Islet of Langerhans (tissue), 1 donor: ENCODE measurements around the gene FARS2.

Experiments used
- FAIRE-seq: peaks from one replicate; lab custom pipeline; 2011; peaks lifted over from hg19 to GRCh38; lab: Jason Lieb, UNC

The FARS2 gene

DNA sequence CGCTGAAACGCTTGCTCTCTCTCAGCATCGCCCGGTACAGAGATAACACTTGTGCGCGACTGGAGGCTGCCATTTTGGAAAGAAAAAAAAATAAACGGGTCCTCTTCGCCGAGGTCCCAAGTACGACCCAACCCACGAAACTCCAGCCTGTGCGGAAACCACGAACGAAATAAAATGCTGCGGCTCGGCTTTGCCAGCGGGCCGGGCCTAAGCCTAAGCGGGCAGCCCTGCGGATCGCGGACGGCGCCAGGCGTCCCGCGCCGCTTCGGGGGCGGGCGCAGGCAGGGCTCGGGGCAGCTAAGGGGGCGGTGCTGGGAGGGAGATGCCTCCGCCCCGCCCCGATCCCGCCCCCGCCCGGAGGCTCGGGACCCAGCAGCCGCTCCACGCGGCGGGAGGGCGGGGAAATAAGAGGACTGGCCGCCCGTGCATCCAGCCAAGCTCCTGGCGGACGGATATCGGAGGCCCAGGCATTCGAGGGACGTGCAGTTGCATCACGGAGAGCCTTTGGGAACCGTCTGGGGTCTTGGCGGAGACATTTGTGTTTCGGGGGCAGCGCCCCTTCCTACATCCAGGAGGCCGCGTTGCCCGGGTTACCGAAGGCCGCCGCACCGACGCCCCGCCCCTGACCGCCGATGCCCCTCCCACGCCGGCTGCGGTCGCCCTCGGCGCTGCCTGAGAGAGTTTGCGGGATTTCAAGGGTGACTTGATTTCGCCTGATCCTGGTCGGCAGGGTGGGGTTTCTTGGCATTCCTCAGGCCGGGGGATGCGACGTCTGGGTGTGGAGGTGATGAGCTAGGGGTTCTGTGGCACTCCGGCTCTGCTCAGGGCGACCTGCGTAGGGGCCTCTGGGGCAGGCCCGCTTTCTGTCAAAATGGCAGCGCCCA lies at the start of gene FARS2, which contains the start of gene LYRM4:
FARS2 (plus strand) TSS at position 853 of the 884 bp plus-strand sequence.
LYRM4 (minus strand) TSS at position 290 of the 884 bp plus-strand sequence; CDS start at position 73, 217 bp downstream.
- FAIRE-seq = no peak

DNA sequence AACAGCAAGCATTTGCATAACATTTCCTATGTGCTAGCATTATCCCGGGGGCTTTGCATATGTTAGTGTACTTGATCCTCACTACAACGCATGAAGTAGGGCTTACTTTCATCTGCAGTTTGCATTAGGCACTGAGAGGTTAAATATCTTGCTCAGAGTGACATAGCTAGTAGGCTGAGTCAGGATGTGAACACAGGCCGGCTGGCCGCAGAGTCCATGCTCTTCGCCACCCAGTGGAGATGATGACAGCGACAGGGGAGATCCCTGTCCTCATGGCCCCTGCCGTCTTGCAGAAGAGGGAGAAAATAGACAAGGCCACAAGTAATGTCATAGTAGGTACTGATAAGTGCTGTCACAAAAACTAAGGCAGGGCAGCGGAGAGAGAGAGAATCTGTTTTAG lies 47.5 kb upstream of the FARS2 start:
- FAIRE-seq = no peak

DNA sequence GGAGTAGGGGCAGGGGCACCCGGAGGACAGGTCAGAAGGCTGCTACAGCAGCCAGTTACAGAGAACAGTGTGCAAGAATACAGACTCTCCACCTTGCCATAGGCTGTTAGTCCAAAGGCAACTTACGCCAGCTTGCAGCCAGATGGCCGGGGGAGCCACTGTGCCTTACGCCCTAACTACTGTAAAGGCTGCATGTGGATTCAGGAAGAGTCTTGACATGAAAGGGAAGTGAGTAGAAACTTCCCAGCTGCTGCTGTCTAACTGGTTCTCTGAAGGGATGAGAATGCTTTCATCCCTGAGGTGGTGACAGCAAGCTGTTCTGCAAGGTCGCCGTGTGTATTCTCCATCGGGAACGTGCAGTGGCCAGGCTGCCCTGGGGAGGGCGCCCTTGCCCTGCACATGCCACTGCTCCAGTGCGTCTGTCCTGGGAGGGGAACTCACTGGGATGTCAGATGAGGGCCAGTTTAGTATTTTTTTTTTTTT lies 46.7 kb upstream of the FARS2 start:
- no peak for FAIRE-seq

DNA sequence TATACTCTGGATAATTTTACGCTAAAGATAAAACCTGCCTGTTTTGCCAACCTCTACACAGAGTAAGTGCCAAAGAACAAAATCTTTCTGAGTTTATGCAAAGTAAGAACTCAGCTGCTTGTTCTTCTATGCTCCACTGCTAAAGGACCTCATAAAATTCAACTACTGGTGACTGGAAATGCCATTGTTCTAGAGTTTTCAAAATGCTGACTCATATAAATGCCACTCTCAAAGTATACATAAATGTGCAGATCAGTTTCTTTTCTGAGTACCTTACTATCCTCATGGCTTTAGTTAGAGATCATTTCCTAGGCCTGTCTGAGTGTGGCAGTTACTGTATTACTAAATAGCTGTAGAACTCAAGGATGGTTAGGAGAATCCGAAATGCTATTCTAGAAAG lies 46.2 kb upstream of the FARS2 start:
- FAIRE-seq = no peak

DNA sequence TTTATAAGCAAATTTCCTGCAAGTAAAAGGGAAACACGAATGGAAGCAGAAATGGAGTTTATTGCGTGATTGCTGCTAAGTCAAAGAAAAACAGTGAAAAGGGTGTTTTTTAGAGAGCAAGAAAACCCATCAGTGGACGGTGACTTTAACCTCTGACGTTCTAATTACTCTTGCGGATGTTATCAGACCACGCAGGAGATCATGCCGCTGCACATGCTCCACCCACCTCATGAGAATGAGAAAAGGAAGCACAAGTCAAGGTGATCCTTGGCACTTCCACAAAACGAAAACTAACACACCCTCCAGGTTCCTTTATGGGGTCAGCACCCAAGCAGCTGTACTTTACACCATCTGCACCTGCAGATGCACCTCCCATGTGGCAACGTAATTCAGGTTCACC lies 45.5 kb upstream of the FARS2 start:
- no peak for FAIRE-seq

DNA sequence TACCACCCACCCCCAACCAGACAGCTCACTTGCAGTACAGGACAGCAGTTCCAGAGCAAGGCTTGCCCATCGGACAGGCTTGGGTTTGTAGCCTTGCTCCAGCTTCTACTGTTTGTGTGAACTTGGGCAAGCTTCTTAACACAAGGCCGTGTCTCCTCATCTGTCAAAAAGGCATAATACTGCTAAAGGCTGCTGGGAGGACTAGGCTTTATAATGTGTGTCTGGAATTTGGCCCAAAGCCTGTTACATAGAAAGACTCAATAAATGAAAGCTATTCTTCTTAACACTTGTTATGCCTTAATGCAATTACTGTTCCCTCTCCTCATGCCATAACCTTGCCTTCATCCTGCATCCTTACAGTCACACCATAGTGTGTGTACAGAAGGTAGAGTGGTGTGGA lies 44.0 kb upstream of the FARS2 start:
- no peak for FAIRE-seq

DNA sequence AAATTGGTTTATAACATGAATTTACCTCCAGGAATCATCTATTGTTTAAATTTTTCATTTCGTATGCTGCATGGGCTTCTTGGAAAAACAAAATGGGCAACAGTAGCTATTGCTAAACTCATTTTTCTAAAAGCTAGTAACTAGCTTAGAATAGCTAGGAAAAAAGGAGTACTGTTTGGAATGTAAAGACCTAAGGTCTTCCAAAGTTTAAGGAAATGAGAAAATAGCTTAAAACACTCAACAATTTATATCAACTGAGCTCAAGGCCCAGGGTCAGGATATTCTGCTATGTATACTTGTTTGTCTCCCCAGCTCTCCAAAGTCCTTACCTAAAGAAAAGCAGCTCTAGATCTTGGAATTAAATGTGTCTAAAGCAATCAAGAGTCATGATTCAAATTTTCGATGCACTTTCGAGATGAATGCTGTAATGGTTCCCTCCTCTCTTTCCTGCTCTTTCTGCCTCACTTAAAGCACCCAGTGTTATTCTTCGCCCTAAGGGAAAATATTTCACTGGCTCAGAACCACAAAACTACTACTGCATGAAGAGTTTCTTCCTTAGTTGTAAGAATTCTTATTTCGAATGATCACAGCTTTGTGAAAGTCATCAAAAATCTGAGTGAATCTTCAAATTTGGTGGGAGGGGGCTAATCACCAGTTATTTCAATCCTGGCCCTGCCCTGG lies 42.2 kb upstream of the FARS2 start:
- no peak for FAIRE-seq

DNA sequence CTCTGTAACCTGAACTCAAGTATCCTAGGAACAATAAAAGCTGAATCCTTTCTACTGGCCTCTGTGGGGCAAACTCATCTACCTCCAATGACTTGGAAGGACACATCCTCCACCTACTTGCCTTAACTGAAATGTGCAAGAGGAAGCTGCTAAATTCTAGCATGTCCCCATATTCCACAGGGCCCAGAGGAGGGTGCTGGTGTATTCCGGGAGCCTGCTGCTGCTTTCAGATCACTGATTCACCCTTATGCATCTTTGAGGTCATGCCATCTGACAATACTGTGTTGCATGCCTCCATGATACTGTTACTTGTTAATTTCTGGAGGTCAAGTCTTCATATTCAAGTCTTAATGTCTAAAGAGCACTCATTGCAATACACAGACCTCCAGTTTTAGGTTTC lies 40.9 kb upstream of the FARS2 start:
- FAIRE-seq = no peak

DNA sequence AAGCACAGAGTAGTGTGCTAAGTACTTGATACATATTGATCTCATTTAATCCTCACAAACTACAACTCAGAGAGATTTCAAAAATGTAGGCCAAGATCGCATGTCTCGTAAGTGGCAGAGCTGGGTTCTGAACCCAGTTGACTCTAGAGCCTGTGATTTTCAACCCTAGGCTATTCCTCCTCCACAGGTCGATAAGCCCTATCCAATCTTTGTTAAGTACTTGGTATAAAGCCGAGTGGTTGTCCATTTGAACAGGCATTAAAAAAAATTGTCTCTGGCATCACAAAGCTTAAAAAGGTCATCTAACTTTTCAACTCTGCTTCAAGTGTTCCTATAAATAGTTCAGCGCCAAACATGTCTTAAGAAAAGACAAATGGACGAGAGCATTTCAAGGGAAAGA lies 38.0 kb upstream of the FARS2 start:
- FAIRE-seq = no peak

DNA sequence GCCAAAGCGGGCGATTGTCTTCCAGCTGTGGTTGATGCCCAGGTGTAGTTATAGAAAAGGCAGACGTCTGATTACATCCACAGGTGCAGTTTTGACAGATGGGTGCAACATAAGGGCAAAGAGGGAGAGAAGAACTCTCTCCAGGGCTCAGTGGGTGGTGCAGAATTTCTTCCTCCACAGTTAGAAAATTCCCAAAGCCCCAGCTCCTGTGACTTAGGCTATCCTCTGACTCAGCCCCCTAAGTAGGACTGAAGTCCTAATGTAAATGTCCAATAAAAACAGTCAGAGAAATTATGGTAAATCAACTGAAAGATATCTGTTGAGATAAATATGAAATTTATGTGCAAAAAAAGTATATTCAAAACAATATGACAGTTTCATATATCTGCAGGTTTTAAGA lies 32.0 kb upstream of the FARS2 start:
- no peak for FAIRE-seq

DNA sequence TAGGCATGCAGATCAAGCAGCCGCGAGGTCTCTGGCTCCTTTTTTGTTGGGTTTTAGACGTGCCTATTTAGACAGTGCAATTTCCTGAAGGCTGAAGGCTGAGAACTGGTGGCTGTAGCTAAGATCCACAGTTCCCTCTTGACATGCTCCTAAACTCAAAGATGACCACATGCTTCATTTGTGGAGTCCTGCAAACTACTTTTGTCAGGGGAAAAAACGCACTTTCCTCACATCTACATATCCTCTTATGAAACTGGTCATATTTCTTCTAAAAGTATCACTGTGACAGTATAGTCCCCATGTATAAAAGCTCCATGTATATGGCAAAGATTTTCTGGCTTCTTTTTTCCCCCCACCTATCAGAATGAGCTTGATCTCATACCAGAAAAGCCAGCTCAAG lies 31.2 kb upstream of the FARS2 start:
- FAIRE-seq = no peak

DNA sequence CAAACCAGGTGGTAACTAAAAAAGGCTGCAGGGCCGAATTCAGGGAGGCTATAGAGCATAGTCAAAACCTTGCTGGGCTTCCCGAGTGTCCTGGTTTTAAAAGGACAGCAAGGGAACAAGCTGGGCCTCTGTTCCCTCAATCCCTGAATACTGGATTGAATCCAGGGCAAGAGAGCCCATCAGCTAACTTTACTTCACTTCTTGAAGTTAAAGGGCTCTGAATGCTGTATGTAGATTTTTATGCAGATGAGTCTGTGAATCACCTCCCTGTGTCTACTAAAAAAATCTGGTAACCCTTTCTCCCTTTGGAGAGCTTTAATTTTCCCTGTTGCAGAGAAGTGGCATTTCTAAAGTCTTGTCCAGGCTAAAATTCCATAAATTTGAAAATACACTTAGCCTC lies 30.0 kb upstream of the FARS2 start:
- no peak for FAIRE-seq

DNA sequence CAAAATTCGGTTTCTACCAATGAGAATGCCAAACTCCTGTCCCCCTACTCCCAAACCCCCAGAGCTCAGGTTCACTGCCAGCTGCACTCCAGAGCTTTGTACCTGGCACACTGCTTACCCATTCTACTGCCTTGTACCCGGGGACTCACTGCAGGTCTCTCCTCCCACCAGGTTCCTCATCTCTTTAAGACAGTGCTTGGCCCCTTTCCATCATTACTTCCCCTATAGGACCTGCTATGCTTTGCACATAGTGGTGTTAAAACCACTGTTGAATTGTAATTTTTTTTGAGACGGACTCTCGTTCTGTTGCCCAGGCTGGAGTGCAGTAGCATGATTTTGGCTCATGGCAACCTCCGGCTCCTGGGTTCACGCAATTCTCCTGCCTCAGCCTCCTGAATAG lies 26.4 kb upstream of the FARS2 start:
- FAIRE-seq = no peak

DNA sequence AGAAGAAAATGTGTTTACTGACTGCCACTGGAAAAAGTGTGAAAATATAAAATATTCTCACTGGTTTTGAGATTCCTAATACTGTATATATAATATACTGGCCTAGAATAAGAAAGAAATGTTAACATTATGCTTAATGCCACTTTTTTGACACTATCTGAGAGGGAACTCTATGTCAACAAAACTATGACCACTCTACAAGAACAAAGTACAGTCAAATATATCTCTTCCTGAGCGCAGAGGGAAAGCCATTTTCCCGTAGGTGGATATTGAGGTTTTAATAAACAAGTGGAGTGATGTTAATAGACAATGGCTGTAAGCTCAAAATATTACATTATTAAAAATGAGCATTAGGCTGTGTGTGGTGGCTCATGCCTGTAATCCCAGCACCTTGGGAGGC lies 25.5 kb upstream of the FARS2 start:
- no peak for FAIRE-seq

DNA sequence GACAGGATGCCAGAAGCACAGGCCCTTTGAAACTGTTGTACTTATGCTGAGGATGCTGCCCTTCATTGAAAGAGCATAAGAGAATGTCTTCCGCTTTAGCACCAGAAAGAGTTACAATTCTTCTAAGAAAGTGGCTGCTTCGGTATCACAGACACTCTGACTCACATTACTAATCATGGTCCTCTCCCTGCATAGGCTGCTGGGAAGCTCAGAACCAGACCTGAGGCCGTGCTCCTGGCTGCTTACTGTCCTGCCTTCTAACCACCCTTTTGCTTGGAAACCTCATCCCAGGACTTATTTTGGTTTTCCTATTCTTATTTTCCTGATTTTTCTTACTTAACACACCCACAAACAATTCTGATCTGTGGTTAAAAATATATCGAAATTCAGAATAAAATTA lies 23.5 kb upstream of the FARS2 start:
- FAIRE-seq = no peak

DNA sequence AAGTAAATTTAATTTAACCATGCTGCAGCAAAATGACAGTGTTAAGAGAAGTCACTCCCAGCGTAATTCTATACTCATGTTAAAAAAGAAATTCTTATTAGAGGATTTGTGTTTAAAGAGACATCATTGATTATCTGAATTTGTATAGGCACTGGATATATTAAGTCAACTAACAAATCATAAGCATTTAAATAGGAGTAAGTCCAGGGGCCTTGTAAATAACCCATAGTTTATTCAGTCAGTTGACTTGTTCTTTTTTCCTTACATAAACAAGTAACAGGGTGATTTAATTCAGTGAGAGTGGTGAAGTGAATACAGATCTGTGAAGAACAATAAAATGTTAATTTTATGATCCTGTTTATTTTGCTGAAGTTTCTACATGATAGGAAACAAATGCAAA lies 23.0 kb upstream of the FARS2 start:
- no peak for FAIRE-seq

DNA sequence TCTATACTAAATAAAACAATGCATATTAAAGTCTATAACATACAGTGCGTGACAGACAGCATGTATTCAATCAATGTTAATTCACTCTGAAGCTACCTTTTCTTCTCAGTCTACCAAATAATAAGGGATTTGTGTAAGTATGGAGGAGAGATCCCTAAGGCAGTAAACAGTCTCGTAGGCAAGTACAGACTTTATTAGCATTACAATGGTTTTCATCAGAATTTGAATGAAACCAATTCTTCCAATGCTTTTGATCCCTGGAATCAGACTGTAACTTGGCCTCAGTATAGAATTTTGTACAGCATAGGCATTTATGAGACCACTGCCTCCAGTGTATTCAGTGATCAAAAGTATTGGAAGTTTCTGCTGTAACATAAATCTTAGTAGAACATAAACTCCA lies 20.1 kb upstream of the FARS2 start:
- FAIRE-seq = no peak

DNA sequence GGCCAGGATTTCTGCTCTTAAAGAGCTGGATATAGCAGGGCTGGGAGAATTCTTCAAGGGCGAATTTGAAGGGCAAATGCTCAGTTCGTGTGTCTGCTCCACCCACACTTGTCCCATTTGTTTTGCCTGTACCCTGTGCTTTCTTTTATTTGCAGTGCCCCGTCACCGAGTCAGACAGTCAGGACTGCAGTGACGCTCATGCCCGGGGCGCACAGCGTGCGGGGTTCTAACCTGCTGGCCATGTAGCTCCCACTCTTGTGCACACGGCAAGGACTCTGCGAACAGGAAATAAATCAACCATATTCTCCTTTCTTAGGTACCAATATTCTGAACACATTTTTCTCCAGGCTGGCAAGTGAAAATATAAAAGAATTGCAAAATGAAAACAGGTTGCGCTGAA lies 18.2 kb upstream of the FARS2 start:
- FAIRE-seq = no peak

DNA sequence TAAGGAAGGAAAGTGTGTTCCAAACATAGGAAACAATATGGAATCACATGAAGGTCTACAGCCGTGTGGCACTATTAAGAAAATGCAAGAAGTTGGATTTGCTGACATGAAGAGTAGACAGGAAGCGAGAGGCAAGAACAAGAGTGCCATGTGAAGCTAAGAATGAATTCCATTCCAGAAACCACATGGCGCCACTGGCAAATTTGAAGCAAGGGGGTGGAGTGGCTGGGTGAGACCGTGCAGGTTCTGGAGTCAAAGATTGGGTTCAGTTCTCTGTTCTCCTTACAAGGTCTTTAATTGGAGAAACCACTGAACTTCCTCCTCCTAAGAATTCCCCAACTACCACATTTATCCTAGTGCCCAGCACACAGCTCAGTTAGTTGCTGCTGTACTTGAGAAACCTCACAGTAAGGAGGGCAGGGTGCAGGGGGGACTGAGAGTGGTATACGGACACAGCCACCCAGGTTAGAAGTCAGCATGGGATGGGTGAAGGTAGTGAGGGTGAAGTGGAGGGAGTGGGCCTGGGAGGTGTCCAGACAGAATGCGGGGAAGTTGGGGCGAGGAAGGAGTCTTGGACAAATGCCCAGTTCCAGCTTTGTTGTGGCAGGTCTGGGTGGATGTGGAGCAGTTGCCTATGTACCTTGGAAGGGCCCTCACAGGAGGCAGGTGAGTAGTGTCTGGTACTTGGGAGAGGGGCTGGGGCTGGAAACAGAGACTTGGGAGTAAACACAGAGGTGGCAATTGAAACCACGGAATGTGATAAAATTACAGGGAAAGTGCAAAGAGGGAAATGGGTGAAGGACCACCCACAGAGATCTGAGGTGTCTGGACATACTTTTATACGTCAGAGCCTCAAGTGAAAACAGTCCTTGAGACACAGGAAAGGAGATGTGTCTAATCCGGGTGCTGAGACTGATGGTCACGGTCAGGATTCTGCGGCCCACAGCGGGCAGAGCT lies 14.9 kb upstream of the FARS2 start:
- no peak for FAIRE-seq

DNA sequence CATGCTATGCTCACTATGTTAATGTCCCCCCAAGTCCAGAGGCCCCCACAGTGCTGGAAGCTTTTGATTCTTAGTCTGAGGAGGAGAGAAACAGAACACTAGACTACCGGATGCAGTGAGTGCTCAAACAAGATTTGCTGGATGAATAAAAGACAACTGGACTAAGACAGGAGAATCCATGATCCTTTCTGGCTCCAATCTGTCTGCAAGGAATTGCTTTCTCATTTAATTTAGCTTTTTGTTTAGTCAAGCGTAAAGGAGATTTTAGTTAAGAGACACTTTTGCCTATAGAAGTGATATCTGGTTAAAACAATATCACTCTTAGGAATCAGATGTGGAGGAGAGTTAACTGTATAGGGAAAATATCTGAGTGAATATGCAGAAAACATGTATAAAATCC lies 14.1 kb upstream of the FARS2 start:
- no peak for FAIRE-seq

DNA sequence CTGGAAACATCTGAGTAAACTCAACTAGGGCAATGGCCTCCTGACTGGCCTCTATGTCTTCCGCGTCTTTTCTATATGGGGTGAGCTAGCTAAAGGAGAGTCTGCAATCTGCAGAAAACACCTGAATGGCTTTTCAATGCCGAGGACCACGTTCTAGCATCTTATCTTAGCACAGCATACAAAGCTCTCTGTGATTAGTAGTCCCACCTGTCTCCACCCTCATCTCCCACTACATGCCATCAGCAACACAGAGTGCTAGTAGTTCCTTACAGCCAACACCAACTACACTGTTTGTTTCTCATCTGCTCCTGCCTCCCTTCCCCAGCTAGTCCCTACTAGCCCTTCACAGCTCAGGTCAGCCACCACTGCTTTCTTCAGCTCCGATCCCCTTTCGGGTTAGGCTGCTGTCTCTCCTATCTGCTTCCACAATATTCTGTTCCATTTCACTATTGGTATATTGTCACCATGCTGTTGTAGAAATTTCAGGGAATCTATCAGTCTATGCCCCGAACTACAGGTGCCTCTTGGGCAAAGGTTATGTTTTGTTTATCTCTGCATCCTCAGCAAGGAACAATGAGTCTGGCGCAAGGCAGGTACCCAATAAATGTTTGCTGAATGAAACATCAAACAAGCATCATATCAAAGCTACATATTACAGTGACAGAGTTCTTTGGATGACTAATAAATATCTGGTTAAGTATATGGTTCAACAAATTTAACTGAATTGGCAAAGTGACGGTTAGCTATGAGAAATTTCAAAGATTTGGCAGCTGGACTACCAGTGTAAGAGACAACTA lies 12.8 kb upstream of the FARS2 start:
- no peak for FAIRE-seq
